A549 (cell line): Measurements from ENCODE around the gene RASA2.

Experiments
- CBX8 ChIP-seq: fragments of 200-600 bp; sonication (generic); IDR thresholded peaks from 2 replicates; pipeline ENCODE4 v1.6.1; 2016
- CEBPB ChIP-seq, 2 experiments: fragments of >200 bp in 1 of 2; sonication (Bioruptor Twin) in 1 of 2; formaldehyde crosslinking in 1 of 2; IDR thresholded peaks; 2 replicates each; pipeline ENCODE4 v1.6.1; 2012 to 2016
- CTCF ChIP-seq: fragments of >200 bp; sonication (Bioruptor Twin); formaldehyde crosslinking; IDR thresholded peaks from 3 replicates; pipeline ENCODE4 v1.5.1; 2016
- EP300 ChIP-seq, 2 experiments: fragments of >200 bp; sonication (Bioruptor Twin); formaldehyde crosslinking; IDR thresholded peaks; 2 replicates in 1 of 2; 3 replicates in 1 of 2; pipeline ENCODE4 v1.6.1; 2016 to 2017
- HDAC2 ChIP-seq: fragments of 200-600 bp; sonication (generic); IDR thresholded peaks from 2 replicates; pipeline ENCODE4 v1.6.1; 2016
- KDM1A ChIP-seq: fragments of 200-600 bp; sonication (generic); IDR thresholded peaks from 2 replicates; pipeline ENCODE4 v1.6.1; 2016; ENCODE audit warnings: low read depth, mild to moderate bottlenecking
- MAX ChIP-seq: IDR thresholded peaks from 2 replicates; pipeline ENCODE4 v1.6.1; 2012
- POLR2A ChIP-seq: IDR thresholded peaks from 2 replicates; pipeline ENCODE4 v1.6.1; 2012; ENCODE audit warnings: mild to moderate bottlenecking, low read length
- REST ChIP-seq: fragments of 200-600 bp; sonication (generic); IDR thresholded peaks from 2 replicates; pipeline ENCODE4 v1.6.1; 2016; ENCODE audit warnings: antibody characterized with exemption, mild to moderate bottlenecking, moderate library complexity
- RFX5 ChIP-seq: fragments of 450-650 bp; IDR thresholded peaks from 2 replicates; pipeline ENCODE4 v1.7.1; 2014; ENCODE audit warnings: antibody characterized with exemption, mild to moderate bottlenecking, moderate library complexity
- SMC3 ChIP-seq: fragments of >200 bp; sonication (Bioruptor Twin); formaldehyde crosslinking; IDR thresholded peaks from 3 replicates; pipeline ENCODE4 v1.6.1; 2018; ENCODE audit warnings: inconsistent platforms

GRCh38 chr3:141553055-141553454 is 66.2 kb downstream of the RASA2 start:
- no peak for TF ChIP-seq MAX
- TF ChIP-seq CTCF = no peak
- TF ChIP-seq CEBPB (IDR thresholded peaks at IDR 0.05) = no peak
- no peak for TF ChIP-seq CBX8
- no peak for TF ChIP-seq EP300 (IDR thresholded peaks at IDR 0.05)
- TF ChIP-seq POLR2A = no peak
- TF ChIP-seq REST = no peak
- no peak for TF ChIP-seq SMC3
- no peak for TF ChIP-seq RFX5
- no peak for TF ChIP-seq HDAC2
- TF ChIP-seq KDM1A = no peak
